HUDEP-2 (cell line): ENCODE measurements around the gene DIP2C.

Experiments used
- DNase-seq, 76 experiments: peaks; one replicate each; lab custom pipeline; 2025; ENCODE audit not compliant: unreplicated experiment in 76 of 76; lab: John Stamatoyannopoulos, UW

The DIP2C gene

DNA sequence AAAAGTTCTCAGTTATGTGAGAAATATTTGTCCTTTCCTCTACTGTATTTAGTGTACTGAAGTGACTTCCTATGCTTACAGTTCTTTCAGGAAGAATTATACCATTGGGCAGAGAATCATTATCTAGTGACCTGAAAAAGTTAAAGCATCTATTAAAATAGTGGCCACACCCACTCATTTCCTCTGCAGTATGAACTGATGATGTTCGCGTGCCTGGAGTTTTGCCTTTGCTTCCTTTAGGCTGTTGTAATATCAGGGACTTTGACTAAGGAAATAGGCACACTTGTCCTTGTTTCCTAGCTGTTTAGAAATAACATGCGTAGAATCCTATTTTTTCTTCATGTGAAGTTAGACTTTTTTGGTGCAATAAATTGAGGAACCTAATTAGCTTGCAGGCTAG, 453.6 kb downstream of the DIP2C start:
- DNase-seq: no peak

DNA sequence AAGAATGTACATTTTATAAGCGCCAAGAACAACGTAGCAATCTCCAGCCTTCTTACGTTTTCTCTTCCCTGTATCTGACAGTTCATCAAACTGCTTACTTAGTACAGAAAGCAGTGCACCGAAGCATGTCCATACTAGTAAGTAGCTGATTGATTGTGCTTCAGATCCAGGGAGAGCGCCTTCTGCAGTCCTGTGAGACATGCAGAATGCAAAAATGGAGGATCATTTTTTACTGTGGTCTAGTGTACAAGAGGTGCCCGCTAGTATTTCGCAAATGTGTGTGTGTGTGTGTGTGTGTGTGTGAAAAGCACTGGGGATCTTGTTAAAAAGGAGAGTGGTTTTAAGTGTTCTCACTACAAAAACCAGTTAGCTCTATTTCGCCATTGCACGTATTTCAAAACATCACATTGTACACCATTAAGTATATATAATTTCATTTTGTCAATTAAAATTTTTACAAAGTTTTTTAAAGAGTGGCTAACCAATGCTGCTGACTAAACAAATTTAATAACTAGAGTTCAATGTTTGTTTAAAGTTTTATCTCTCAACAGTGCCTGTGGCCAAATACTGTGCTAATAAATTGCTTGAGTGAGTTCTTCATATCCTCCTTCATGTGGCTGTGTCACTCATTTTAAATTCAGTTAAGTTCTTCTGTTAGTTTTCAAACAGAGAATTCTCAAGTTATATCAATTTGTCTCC, 454.6 kb downstream of the DIP2C start:
- no peak for DNase-seq

DNA sequence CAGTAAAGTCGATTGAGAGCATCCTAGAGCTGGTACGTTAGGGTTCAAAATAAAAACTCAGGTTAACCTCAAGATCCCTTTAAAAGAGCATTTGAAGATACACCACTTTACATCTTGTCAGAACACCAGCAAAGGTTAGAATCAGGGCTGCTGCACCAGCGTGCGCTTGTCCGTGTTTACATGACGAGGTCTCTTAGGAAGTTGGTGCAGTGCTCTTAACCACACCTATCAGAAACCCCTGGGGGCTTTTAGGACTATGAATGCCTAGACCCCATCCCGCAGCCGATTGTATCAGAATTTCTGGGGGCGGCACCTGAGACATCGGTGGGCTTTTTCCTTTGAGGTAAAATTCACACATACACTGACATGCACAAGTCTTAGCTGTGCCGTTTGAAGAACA, 456.6 kb downstream of the DIP2C start:
- no peak for DNase-seq

DNA sequence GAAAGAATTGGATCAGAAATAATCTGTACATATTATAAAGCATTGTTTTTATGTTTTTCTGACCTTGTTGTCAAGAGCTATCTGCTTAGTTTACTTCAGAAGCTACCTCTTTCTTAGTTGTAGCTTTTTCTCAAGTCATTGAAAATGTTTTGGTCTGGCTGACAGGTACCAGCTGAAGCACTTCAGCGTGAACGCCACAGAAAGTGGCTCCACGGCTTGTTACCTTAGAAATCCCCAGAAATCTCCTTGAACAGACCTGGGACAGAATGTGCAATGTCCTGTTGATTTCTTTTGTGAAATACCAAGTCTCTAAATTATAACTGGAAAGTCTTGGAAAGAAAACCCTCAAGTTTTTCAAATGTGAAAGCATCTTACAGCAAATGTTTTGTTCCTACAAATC, 457.4 kb downstream of the DIP2C start:
- no peak for DNase-seq

DNA sequence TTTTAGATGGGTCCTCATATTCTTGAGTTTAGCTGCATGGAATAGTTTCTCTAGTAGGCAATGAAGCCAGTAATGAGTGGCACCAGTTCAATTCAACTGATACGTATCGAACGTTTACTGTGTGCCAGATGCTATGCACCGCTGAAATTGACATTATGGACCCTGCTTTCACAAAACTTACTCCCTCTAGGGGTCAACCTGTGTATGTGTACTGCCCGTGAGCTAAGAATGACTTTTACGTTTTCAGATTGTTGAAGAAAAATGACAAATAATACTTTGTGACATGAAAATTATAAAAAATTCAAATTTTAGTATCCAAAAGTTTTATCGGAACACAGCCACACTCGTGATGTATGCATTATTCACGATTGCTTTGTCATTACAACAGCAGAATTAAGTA, 458.7 kb downstream of the DIP2C start:
- DNase-seq: peak in 5 of 76 experiments; percentile 1 to 5 (median 4)

DNA sequence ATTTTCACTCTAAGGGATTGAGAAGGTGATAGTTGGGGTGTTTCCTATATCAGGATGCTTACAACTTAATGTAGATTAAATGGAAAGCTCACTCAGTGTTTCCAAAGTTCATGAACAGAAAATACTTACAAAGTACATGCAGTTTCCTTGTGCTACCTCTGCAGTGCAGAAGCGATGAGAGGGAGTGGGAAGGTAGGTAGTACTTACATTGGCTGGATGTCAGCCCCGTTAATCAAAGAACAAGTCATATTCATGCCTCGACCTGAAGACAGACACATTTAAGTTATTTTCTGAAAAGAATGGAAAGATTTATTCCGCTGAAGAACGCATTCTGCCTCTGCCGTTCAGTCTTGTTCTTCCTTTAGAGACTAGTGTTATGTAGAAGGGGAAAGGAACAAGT, 461.1 kb downstream of the DIP2C start:
- DNase-seq: no peak

DNA sequence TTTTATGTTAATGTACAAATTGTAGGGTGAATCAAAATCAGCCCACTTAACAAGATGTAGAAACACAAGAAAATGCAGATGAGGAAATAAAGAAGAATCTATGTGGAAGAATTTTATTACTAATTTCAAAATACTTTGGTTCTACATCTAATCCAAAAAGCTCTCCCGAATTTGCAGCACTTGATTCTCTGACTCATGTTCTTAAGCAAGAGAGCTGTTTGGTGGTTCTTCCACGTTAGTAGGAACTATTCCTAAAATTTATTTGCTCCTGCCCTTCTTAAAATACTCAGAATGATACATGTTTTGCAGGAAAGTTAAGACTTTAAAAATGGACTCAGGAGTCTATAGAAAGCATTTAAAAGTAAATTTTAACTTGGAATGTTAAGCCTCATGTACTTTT, 462.5 kb downstream of the DIP2C start:
- DNase-seq: no peak

DNA sequence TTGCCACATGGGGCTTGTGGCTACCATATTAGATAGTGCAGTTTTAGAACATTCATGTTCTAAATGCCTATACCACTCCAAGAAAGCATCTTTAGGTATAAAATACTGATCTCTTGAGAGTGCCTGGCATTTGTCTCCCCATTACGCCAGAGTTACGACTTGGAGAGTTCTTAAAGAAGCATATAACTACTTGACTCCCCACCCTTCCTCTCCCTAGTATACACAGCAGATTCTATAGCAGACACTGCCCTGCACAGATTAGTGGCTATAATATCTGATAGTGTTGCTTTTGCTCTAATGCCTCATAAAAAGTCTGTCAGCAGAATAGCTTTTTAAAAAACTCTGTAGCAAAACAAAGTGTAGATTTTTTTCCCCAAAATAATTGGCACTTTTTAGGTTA, 463.4 kb downstream of the DIP2C start:
- DNase-seq: no peak

DNA sequence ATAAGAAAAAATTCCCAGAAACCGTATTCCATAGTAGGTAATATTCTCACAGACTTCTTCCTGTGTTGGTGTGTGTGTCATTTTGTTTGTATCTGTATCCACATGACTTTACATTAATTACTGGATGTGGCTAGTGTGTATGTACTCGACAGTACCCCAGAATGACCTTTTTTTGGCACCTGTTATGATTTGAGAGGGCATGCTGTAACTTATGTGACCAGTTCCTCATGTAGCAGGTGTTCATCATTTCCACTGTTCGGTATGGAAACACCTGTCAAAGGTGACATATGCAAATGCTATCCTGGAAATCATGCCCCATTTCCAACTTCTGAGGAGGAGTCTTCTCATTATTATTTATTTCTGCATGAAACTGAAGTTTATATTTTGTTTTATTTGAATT, 464.9 kb downstream of the DIP2C start:
- no peak for DNase-seq
